Umbilical cord (tissue), 2 donors: ENCODE results near the gene SP9. TPM values are rescaled to one million over a fixed set of nuclear protein-coding genes. Genes with fewer than 3 reads are reported as not detected.

Source experiments
- DNase-seq: peaks from one replicate; pipeline ENCODE4 v3.0.0-alpha.2; 2015; ENCODE audit warnings: low spot score
- total RNA-seq: library from RNA; depleted of rRNA; stranded (reverse); fragments of >200 nt; gene quantifications from one replicate; pipeline ENCODE4 v1.2.3, GENCODE V29; 2014; ENCODE audit warnings: low replicate concordance; ENCODE audit not compliant: insufficient read depth

Gene SP9
- not detected for total RNA-seq

DNA sequence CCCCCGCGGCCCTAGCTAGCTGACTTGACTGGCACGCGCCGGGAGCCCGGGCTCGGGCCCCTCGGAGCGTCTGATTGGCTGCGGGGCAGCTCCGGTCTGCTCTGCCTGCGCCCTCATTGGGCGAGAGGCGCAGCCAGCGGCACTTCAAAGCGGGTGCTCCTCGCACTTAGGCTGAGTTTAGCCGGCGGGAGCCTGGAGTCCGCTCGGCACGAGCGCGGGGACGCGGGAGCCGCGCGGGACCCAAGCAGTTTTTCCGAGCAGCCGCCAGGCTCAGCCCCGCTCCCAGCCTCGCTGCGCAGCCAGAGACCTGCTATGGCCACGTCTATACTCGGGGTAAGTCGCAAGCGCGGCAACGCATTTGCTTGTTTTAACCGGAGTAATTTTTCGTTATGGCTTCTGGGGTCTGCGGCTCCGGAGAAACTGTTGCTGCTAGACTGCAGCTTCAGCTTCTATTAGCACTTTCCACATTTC, at the start of gene SP9:
TSS of gene SP9 (plus strand) at position 174 of the 471 bp plus-strand sequence. CDS start at position 313, 139 bp downstream.
- DNase-seq, result peak; percentile 47

DNA sequence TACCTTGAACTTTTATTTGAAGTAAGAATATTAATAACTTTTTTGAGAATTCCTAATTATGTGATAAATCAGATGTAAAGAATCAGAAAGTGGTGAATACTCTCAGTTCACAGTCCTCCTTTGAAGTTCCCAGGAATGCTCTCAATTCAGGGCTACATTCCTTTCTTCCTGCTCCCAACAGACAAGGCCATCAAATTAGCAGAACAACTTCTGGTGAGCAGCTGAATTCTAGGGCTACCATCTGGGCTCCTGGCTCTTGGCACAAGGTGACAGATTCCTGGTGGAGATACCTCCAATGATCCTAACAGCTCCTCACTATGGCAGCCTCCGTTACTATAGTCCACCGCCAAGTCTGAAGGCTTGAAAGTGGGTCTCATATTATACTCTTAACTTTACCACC, 48.6 kb upstream of the SP9 start:
- DNase-seq, result no peak

DNA sequence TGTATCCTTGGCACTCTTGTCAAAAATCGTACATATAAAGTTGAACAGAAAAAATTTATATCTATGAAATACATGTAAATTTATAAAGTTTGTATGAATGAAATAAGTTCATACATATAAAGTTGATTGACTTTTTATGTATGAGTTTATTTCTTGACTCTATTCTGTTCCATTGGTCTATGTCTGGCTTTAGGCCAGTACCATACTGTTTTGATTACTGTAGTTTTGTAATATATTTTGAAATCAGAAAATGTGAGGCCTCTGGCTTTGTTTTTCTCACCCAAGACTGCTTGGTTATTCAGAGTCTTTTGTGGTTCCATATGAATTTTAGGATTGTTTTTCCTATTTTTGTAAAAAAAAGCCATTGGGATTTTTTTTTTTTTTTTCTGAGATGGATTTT, 41.8 kb upstream of the SP9 start:
- no peak for DNase-seq

DNA sequence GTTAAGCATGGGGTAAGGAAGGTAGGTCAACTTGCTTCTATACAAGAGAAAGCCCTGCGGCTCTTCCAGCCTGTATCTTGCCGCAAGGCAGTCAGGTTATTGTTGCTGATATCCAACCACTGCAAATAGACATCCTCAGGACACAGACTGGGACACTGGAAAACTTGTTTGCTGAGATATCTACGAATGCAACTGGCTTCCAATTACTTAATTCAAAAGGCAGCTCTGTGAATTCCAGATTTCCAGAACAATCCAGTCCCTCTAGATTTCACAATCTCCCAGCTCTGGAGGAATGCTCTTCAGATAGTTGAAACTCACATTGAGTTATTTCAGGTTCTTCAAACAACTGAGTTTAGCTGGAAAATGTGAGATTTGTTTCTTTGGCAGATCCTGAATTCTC, 34.6 kb upstream of the SP9 start:
- peak; percentile 68 for DNase-seq

DNA sequence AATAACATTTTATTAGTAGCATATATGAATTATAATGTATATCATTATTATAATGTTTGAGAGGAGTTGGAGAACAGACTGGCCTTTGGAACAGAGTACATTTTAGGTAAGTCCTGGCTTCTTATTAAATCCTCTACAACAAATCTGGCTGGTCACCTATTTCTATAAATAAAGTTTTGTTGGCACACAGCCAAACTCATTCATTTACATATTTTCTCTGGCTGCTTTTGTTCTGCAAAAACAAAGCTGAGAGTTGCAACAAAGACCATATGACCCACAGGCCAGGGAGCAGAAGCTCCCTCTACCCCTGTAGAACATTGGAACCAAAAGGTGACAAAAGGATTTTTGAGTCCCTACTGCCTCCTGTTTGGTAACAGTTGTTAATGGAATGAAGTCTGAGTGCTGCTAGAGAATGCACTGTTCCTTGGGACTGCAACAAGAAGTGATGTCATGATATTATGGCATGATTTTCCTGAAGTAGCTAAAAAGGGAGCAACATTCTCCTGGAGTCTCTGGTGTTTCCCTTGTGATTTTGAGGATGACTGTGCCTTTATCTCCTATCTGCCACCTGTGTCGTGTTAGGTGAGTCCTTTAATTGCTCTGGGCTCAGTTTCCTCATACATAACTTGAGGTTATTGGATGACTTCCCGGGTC, 22.0 kb upstream of the SP9 start:
- DNase-seq, result no peak

DNA sequence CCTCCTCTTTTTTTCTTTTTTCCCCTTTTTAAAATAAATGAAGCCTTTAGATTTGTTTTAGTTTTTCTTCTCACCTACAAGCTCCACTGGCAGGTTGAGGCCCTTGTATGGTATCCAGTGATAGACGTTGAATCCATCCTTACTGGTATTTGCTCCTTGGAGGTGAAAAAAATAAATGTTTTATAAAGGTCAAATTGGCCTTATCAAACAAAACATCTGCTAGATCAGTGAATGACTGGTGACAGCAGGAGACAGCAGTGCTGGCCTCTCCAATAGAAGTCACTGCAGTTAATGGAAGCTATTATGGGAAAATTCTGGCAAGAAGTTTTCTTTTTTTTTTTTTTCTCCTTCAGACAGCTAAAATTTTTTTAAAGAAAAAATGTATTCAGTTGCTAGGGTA, 12.6 kb upstream of the SP9 start:
- DNase-seq, result no peak

DNA sequence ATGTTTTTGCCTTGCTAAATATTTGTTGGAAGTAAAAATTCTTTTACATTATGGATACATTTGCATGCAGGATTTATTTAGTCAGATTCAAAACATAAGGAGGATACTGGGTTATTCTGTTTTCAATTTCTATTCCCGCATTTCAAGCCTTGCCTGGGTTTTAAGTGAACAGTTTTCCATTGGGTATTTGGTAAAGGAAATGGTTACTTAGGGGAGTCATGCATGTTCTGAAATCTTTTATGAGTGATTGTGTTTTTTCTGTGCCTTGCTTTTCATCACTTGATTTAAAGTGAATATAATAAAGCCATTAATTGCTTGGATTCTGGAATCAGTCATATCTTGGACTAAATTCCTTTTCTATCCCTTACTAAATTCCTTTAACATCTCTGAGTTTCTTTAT, 12.0 kb upstream of the SP9 start:
- DNase-seq, result peak; percentile 14

DNA sequence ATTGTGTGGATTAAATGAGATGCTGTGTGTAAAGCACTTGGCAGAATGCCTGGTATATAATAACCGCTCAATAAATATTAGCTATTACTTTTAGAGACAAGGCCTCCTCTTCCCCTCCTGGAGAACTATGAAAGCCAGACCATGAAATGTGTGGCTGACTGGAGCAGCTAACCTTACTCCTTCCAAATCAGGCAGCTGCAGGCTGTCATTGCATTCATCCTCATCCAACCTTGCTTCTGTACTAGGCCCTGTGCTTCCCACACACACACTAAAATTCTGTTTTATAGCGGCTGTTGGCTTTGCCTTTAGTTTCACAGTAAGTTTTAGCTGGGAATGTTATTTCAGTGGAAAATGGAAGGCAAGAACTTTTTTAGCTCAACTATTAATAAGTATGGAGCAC, 10.2 kb upstream of the SP9 start:
- DNase-seq, result peak; percentile 43

DNA sequence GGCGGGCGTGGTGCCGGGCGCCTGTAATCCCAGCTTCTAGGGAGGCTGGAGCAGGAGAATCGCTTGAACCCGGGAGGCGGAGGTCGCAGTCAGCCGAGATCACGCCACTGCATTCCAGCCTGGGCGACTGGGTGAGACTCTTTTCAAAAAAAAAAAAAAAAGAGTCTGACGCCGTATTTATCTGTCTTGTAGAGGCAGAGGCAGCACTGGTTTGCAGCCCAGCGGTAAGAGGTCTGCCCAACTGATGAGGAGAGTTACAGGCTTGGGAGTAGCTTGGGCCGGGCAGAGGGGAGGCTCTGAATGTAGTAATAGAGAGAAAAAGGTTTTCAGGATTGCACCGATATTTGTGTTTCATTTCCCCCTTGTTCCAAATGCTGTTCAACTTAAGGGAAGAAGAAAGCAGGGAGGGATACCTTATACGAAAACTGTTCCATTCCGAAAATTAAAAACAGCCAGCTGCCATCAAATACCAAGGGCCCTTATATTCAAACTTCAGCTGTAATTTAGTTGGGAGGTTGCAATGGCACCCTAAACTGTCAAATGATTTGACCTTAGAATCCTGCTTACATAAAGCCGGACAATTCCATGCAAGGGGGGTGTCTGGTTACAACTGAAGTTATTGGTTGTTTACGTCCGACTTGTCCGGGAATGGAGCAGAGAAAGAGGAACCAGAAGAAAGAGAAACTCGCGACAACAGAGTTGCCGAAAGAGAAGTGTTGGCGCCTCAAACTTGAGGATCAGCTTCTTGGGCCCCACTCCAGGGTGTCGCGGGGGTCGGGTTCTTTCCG, 9.2 kb upstream of the SP9 start:
- peak; percentile 69 for DNase-seq

DNA sequence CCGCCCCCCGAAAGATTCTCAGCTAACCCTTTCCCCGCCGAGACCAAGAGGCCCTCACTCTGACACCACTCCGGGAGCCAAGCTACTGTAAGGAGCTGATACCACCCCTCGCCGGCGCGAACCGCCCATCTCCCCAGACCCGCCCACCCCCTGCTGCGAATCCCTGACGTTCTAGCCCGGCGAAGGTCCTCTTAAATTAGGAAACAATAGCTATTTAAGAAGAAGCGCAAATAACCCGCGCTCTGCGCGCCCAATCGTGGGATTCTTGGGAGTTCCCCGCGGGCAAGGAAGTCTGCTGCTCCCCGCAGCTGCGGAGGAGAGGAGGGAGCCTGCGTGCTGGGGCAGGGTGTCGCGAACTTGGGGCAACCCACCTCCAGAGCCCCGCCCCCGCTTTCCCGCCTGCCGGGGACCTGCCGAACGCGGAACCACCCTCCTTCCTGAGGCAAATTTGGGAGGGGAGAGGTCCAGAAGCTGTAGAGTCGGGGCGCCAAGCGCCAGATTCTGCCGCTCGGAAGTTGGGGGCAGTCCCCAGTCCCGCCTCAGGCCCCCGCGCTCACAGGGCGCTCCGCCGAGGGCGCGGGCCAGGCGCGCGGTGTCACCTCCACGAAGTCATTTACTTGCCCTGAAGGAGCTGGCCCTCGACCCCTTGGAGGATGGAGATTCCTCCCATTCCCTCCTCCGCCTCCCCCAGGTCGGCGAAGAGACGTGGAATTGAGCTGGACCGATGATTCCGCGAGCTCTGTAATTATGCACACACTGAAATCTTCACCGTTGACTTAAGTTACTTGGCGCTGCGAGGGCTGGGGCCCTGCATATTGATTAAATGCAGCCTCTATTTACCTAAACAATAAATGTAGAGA, 8.4 kb upstream of the SP9 start:
- DNase-seq, result peak; percentile 10

DNA sequence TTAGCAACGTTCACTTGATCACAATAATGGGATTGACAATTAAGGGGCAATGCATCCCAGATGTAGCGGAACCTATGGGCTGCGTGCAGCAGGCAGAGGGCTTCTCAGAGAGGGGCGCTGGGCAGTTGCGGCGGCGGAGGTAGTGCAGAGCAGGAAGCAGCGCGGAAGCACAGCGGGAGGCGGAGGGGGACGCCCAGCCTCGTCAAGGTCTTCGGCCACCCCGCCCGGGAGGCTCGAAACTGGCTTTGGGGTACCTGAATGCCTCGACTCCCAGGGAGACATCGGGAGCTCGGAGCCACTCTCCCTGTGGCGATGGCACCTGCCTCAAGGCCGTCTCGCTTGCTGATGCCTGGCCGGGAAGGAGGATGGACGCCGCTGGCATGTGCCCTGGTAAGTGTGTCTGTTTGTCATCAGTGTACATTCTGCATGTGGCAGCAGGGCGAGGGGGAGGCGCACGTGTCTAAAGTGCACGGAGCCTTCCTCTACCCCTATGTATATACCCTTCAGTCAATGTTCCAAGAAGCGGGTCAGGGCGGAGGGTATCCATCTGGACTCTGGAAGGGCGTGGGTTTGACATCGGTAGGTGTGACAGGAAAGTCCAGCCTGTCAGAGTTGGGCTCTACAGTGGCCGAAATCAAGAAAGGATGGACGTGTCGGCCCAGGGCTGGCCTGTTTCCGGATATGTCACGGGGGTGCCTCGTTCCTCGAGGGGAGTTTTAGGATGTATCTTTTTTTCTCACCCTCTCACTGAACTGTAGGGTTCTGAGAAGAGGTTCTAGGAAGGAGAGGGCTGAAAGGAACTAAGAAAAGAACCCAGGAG, 7.5 kb upstream of the SP9 start:
- no peak for DNase-seq

DNA sequence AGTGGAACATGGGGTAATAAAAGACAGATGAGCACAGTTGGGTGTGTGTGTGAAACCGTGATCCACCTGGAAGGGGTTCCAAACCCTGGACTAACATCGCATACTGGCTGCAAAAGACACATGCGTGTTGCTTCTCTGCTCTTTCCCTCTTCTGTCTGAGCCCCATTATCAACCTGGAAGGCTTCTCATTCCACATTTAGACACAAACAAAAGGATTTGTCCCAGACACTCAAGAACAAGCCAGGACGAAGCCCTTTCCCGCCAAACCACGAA, 7.0 kb upstream of the SP9 start:
- DNase-seq, result no peak

DNA sequence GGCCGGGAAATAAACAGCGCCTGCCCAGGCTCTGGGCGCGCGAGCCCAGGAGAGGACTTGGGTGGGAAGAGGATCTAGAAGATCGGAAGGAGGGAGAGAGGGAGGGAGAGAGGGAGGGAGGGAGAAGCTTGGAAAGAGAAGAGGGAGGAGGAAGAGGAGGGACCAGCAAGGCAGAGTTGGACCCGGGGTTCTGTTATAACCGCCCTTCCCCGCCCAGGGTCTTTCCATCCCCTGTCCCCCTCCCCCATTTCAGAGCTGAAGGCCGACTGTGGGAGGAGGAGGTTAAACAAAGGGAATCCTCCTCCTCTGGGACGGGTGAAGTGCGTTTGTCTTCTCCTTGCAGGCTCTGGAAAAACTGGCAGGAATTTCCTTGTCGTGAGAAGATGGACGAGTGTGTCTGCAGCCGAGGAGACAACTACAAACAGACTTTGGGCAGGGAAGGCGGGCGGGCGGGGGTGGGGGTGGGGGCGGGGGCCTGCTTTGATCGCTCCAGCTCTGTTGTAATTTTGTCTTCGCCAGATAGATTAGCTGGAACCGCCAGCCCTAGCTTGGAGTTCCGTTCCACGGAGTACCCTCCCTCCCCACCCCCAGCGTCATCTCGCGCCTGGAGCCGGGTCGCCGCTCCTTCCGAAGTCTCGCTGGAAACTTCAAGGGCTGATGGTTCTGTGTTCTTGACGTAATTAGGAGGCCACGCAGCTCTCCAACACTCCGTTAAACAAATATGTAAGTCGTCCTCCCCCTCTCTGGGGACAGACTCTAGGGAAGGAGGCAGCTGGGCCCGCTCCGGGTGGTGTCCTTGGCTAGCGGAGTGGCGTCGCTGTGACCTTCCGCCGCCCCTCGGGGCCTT, 6.4 kb upstream of the SP9 start:
- DNase-seq, result peak; percentile 36

DNA sequence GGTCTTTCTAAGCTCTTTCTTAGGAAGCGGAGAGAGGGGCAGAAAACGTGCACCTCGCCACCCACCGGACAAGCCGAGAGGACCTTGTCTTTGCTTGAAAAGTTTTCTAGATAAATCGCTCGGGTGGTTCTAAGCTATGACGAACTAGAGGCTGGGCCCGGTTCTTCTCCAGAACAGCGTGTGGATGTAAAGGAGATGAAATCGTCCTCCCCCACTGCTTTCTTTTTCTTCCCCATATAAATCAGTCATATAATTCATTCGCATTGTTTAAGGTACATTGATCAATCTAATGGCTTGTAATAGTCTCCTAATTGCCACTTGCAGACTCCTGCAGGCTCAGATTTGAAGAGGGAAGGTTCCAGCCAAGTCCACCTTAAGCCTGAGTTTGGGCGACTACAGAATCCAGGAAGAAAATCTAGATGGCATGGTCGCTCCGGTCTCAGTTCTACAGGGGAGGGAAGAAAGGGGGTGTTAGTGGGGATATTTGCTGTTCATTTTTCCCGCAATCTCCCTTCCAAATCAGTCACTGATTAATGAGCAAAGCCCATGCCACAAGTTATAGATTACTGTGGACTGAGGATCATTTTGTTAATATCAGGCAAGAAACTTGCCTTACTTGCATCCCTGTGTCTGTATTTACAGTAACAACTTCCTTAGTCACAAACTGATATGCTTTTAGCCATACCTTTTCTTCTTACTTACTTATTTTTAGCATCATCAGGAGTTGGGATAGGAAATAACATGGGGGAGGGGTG, 5.6 kb upstream of the SP9 start:
- peak; percentile 9 for DNase-seq

DNA sequence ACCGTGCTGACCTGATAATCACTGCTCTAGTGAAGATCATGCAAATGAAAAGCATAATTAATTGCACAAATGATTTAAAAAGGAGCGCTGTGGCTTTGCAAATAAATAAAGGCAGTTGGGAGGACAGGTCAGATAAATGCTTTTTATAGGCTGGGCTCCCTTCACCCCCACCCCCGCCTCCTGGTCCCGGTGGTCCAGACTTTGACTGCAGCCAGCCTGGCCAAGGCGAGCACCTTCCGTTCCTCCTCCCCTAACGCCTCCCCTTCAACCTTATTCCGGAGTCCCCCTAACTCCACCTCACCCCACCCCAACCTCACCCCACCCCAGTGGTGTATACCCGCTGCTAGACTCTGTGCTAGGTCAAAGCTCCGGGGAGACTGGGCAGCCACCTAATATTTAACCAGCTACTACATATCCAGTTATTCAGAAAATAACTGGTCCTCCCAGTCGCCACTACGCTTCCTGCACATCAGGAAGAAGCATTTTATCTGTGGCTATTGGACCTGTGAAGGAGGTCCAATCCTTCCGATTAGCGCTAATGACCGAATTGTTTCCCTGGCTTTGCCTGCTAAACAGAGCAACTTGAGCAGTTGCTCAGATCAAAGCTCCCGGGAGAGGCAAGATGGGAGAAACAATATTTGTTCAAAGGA, 3.7 kb upstream of the SP9 start:
- DNase-seq, result peak; percentile 17

DNA sequence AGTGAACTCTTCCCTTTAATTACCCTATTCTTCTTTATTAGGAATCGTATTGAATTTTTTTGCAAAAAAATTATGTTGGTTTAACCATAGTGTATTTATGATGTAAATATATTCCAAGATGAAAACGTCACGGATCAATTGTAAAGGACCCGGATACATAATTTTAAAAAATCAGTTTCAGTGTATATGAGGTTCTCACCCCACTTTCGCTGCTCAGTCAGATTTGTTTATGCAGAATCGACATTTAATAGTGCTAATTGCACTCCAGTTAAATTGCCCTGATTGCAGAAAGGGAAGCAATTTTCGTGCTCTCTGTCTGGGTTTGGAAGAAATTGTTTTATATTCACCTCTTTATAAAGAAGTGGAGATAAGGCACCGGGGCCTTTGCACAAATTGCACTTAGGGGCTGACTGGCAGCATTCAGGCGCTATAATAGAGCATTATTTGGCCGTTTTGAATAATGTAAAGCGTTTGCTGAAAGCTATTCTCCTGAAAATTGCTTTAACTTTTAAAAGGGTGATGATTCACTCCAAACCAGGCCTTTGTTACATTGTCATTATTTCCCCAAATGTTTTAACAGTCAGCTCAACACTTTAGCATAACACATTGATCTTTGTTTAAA, 3.0 kb upstream of the SP9 start:
- peak; percentile 14 for DNase-seq

DNA sequence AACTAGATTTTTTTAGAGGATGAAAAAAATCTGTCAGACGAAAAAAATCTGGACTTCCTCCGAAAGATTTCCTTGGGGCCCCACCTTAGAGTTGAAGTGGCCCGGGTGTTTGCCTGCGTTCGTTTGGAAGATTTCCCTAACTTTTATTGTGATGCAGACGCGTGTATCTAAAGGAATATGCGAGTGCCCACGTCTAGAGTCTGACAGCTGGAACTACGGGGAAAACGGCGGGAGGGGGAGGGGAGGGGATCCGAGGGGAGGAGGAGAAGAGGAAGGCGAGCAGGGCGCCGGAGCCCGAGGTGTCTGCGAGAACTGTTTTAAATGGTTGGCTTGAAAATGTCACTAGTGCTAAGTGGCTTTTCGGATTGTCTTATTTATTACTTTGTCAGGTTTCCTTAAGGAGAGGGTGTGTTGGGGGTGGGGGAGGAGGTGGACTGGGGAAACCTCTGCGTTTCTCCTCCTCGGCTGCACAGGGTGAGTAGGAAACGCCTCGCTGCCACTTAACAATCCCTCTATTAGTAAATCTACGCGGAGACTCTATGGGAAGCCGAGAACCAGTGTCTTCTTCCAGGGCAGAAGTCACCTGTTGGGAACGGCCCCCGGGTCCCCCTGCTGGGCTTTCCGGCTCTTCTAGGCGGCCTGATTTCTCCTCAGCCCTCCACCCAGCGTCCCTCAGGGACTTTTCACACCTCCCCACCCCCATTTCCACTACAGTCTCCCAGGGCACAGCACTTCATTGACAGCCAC, 2.4 kb upstream of the SP9 start:
- peak; percentile 4 for DNase-seq

DNA sequence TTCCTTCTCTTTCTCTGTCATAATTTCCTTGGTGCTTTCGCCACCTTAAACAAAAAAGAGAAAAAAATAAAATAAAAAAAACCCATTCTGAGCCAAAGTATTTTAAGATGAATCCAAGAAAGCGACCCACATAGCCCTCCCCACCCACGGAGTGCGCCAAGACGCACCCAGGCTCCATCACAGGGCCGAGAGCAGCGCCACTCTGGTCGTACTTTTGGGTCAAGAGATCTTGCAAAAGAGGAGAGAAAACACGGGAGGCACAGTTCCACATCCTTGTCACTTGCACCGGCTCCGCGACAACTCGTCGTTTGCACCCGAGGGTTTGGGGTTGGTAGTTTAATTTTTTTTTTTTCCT, 1.8 kb upstream of the SP9 start:
- DNase-seq, result peak; percentile 3
